Astrocyte (in vitro differentiated cells and primary cell): ENCODE data around the gene TMEM89.

ENCODE experiments used
- EZH2 ChIP-seq: IDR thresholded peaks from 2 replicates; pipeline ENCODE4 v1.6.1; 2012; ENCODE audit warnings: mild to moderate bottlenecking, low read length, inconsistent platforms; ENCODE audit not compliant: insufficient read depth
- TF ChIP-seq, protein P1 (sequence below): IDR thresholded peaks from 2 replicates; pipeline ENCODE4 v1.5.1; 2011; ENCODE audit warnings: low read depth, mild to moderate bottlenecking, inconsistent platforms, low read length, moderate library complexity; ENCODE audit not compliant: insufficient read depth

DNA sequence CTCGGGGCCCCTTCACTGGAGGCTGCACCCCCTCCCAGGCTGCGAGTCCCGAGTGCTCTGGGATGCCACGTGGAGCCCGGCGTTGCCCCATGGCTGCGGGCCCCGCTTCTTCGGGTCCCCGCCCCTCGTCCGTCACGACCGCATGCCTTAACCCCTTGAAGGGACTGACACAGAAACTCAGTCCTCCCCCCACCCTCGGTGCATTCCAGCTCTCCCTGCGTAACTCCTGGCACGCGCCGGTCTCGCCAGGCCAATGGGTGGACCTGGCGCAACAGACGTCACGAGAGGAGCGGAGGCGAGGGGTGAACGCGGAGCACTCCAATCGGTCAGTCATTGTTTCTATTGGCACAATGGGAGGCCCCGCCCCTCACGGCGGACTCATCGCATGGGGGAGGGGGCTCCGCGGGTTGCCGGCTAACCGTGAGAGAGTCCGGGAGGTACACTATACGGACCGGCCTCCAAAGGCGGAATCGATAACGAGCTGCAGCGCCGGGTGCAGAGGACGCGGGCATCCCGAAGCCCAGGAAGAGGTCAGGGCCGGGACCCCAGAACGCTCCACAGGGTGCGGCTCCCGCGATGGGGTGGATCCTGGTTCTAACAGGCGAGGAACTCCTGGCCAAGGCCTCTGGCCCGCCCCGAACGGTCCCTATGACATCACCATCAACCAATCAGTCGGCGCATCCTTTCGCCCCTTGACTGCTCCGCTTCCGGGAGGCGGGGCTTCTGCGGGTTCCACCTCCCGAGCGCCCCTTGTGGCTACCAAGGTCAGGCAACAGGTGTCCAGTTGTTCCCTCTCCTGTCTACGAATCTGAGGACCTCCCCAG lies 42.1 kb upstream of the TMEM89 start:
- TF ChIP-seq, protein P1, sequence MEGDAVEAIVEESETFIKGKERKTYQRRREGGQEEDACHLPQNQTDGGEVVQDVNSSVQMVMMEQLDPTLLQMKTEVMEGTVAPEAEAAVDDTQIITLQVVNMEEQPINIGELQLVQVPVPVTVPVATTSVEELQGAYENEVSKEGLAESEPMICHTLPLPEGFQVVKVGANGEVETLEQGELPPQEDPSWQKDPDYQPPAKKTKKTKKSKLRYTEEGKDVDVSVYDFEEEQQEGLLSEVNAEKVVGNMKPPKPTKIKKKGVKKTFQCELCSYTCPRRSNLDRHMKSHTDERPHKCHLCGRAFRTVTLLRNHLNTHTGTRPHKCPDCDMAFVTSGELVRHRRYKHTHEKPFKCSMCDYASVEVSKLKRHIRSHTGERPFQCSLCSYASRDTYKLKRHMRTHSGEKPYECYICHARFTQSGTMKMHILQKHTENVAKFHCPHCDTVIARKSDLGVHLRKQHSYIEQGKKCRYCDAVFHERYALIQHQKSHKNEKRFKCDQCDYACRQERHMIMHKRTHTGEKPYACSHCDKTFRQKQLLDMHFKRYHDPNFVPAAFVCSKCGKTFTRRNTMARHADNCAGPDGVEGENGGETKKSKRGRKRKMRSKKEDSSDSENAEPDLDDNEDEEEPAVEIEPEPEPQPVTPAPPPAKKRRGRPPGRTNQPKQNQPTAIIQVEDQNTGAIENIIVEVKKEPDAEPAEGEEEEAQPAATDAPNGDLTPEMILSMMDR, result peak; percentile 67
- no peak for TF ChIP-seq EZH2
